Upper lobe of left lung (tissue), 6 donors: ENCODE data around the gene GRIA1. TPM values are rescaled to one million over a fixed set of nuclear protein-coding genes. Genes with fewer than 3 reads are reported as not detected.

Source experiments
- ATAC-seq, 2 donors: fragments of 200-7000 bp; cut with Tn5 transposase; one replicate each; pipeline ENCODE4 v1.9.1; 2022; ENCODE audit warnings: mild to moderate bottlenecking in 2 of 2, moderate library complexity in 2 of 2; ENCODE audit not compliant: low FRiP score in 2 of 2
- DNase-seq, 2 donors: peaks; one replicate each; pipeline ENCODE4 v3.0.0-alpha.2; 2019 to 2020
- H3K27ac ChIP-seq, 4 donors: fragments of 200-600 bp; sonication (generic); one replicate each; pipeline ENCODE4 v1.5.1; 2016 to 2019
- H3K27me3 ChIP-seq, 4 donors: fragments of 200-600 bp; sonication (generic); one replicate each; pipeline ENCODE4 v1.5.1; 2017 to 2019
- H3K36me3 ChIP-seq, 4 donors: fragments of 200-600 bp; sonication (generic); one replicate each; pipeline ENCODE4 v1.5.1; 2016 to 2019
- H3K4me1 ChIP-seq, 4 donors: fragments of 200-600 bp; sonication (generic); one replicate each; pipeline ENCODE4 v1.5.1; 2018 to 2019
- H3K4me3 ChIP-seq, 4 donors: fragments of 200-600 bp; sonication (generic); one replicate each; pipeline ENCODE4 v1.5.1; 2017 to 2019; ENCODE audit warnings: mild to moderate bottlenecking in 2 of 4, moderate library complexity in 1 of 4
- H3K9me3 ChIP-seq, 4 donors: fragments of 200-600 bp; sonication (generic); one replicate each; pipeline ENCODE4 v1.5.1; 2018 to 2019
- CTCF ChIP-seq, 6 experiments: fragments of 450-650 bp in 4 of 6; fragments of 200-600 bp in 2 of 6; sonication (generic) in 2 of 6; IDR thresholded peaks; one replicate each; pipeline ENCODE4 v1.5.1; 2016 to 2019; ENCODE audit warnings: antibody characterized with exemption in 6 of 6
- EP300 ChIP-seq, 4 donors: sonication (generic); formaldehyde crosslinking; IDR thresholded peaks; one replicate each; pipeline ENCODE4 v1.5.1; 2017; ENCODE audit warnings: antibody characterized with exemption in 4 of 4, control low read depth in 2 of 4
- POLR2A ChIP-seq, 4 donors: fragments of 450-650 bp; IDR thresholded peaks; one replicate each; pipeline ENCODE4 v1.5.1; 2016 to 2017; ENCODE audit warnings: antibody characterized with exemption in 4 of 4, mild to moderate bottlenecking in 2 of 4
- POLR2AphosphoS5 ChIP-seq, 2 donors: sonication (generic); formaldehyde crosslinking; IDR thresholded peaks; one replicate each; pipeline ENCODE4 v1.5.1; 2017; ENCODE audit warnings: antibody characterized with exemption in 2 of 2
- WGBS, 2 donors: methylation state at CpG; one replicate each; pipeline ENCODE4 v1.1.5; 2017 to 2018; 5-methylcytosine and 5-hydroxymethylcytosine counted together
- total RNA-seq, 6 donors: library from RNA; depleted of rRNA in 4 of 6; stranded (reverse); fragments of >200 nt in 4 of 6; gene quantifications; one replicate each; pipeline versions ENCODE4 v1.1.0 to v1.2.1, GENCODE V29; 2016 to 2021
- donor health status: DM: no; HTN: no; CAD: no; lungs with moderate emphysema.
- donor health status: DM: no; HTN: yes; CAD: no; lungs with severe emphysema.

The GRIA1 gene
- total RNA-seq, 6 donors from 2014 or later, result 4.3 to 17.8 (median 9.3) TPM

GRCh38 chr5:153742060-153742459 is 251.6 kb downstream of the GRIA1 start:
- ATAC-seq, result no peak

GRCh38 chr5:153744751-153745150 is 254.3 kb downstream of the GRIA1 start:
- 73 to 81% methylated on average over 2 of the region's 2 CpGs for WGBS, 2 donors
- Histone ChIP-seq H3K27me3 (no peaks in the 10 kb centered on the region), H3K4me3 (no peak overlapping the region), H3K4me1 (peaks cover 0 to 10% (median 7%) of the 10 kb centered on the region in 4 donors), H3K27ac (no peak overlapping the region), H3K9me3 (no peaks in the 10 kb centered on the region), H3K36me3 (no peaks in the 10 kb centered on the region)
- TF ChIP-seq POLR2A (IDR thresholded peaks at IDR 0.05), result no peak
- TF ChIP-seq EP300 (IDR thresholded peaks at IDR 0.05), result no peak
- TF ChIP-seq CTCF (IDR thresholded peaks at IDR 0.05), result no peak
- no peak for TF ChIP-seq POLR2AphosphoS5 (IDR thresholded peaks at IDR 0.05)
- ATAC-seq (no peak), DNase-seq (no peak)

More at GRCh38 chr5:153742060-153742459, 251.6 kb downstream of the GRIA1 start:
- no peak overlapping the region for H3K4me3 ChIP-seq
- WGBS, 2 donors, result 44 to 52% methylated on average over 5 of the region's 5 CpGs
- no peaks in the 10 kb centered on the region for H3K9me3 ChIP-seq
- no peak for TF ChIP-seq POLR2AphosphoS5 (IDR thresholded peaks at IDR 0.05)
- peaks cover 0 to 10% (median 7%) of the 10 kb centered on the region in 4 donors for H3K4me1 ChIP-seq
- no peak for DNase-seq
- H3K36me3 ChIP-seq, result no peaks in the 10 kb centered on the region
- H3K27me3 ChIP-seq, result no peaks in the 10 kb centered on the region
- H3K27ac ChIP-seq, result no peak overlapping the region

GRCh38 chr5:153745778-153746395 is 255.4 kb downstream of the GRIA1 start:
- no peak for ATAC-seq
- WGBS, 2 donors, result 32 to 36% methylated on average over 5 of the region's 5 CpGs
- DNase-seq, result no peak
- Histone ChIP-seq H3K36me3 (no peaks in the 10 kb centered on the region), H3K4me1 (peaks cover 0 to 10% (median 7%) of the 10 kb centered on the region in 4 donors), H3K9me3 (no peaks in the 10 kb centered on the region), H3K27ac (no peak overlapping the region), H3K4me3 (no peak overlapping the region), H3K27me3 (no peaks in the 10 kb centered on the region)
- TF ChIP-seq POLR2A (IDR thresholded peaks at IDR 0.05) (no peak), CTCF (IDR thresholded peaks at IDR 0.05) (no peak), EP300 (IDR thresholded peaks at IDR 0.05) (no peak)

- DNase-seq, result no peak
- Histone ChIP-seq H3K27ac (no peak overlapping the region), H3K4me3 (no peak overlapping the region), H3K9me3 (no peaks in the 10 kb centered on the region), H3K4me1 (peaks cover 0 to 10% (median 7%) of the 10 kb centered on the region in 4 donors), H3K36me3 (no peaks in the 10 kb centered on the region), H3K27me3 (no peaks in the 10 kb centered on the region)
- ATAC-seq, result no peak
- TF ChIP-seq CTCF (IDR thresholded peaks at IDR 0.05) (no peak), POLR2AphosphoS5 (IDR thresholded peaks at IDR 0.05) (no peak), POLR2A (IDR thresholded peaks at IDR 0.05) (no peak), EP300 (IDR thresholded peaks at IDR 0.05) (no peak)
- WGBS, 2 donors, result 36 to 38% methylated on average over 3 of the region's 3 CpGs
Observed at GRCh38 chr5:153746440-153746839, 256.0 kb downstream of the GRIA1 start.

- no peak for ATAC-seq
- peaks cover 0 to 10% (median 7%) of the 10 kb centered on the region in 4 donors for H3K4me1 ChIP-seq
- H3K9me3 ChIP-seq, result no peaks in the 10 kb centered on the region
- no peaks in the 10 kb centered on the region for H3K36me3 ChIP-seq
- H3K27ac ChIP-seq, result no peak overlapping the region
- H3K4me3 ChIP-seq, result no peak overlapping the region
- 90 to 97% methylated on average over 2 of the region's 2 CpGs for WGBS, 2 donors
- H3K27me3 ChIP-seq, result no peaks in the 10 kb centered on the region
- no peak for TF ChIP-seq POLR2AphosphoS5 (IDR thresholded peaks at IDR 0.05)
- no peak for TF ChIP-seq POLR2A (IDR thresholded peaks at IDR 0.05)
- no peak for DNase-seq
Observed at GRCh38 chr5:153748823-153749222, 258.4 kb downstream of the GRIA1 start.

GRCh38 chr5:153749960-153750359 is 259.5 kb downstream of the GRIA1 start:
- no peak overlapping the region for H3K4me3 ChIP-seq
- TF ChIP-seq POLR2AphosphoS5 (IDR thresholded peaks at IDR 0.05) (no peak), EP300 (IDR thresholded peaks at IDR 0.05) (no peak), POLR2A (IDR thresholded peaks at IDR 0.05) (no peak), CTCF (IDR thresholded peaks at IDR 0.05) (no peak)
- WGBS, 2 donors, result 72 to 74% methylated on average over 3 to 4 of the region's 4 CpGs
- ATAC-seq (no peak), DNase-seq (no peak)
- no peaks in the 10 kb centered on the region for H3K9me3 ChIP-seq
- no peaks in the 10 kb centered on the region for H3K27me3 ChIP-seq
- peaks cover 0 to 10% (median 7%) of the 10 kb centered on the region in 4 donors for H3K4me1 ChIP-seq
- H3K36me3 ChIP-seq, result no peaks in the 10 kb centered on the region
- no peak overlapping the region for H3K27ac ChIP-seq
